AG04449 (cell line): Measurements from ENCODE around the gene CDHR2.
"Not testable (repeated sequence)": the region's sequence is repeated elsewhere in the genome, so short reads cannot be mapped to it uniquely, and the experiment has no call there.

Source experiments
- CTCF ChIA-PET: fragments of 350-600 bp; formaldehyde crosslinking; extraction: SDS; loops from one replicate; lab custom pipeline; 2021; ENCODE audit warnings: antibody characterized with exemption; lab: Yijun Ruan, JAX
- POLR2A ChIA-PET: fragments of 400-600, 350-600 bp; formaldehyde crosslinking; extraction: SDS; loops from one replicate; lab custom pipeline; 2020; ENCODE audit warnings: antibody characterized with exemption, inconsistent platforms; lab: Yijun Ruan, JAX
- DNase-seq: peaks from one replicate; pipeline ENCODE4 v3.0.0-alpha.2; 2010; ENCODE audit warnings: low read depth, low spot score
- H3K4me3 ChIP-seq: 2 replicates; pipeline ENCODE4 v1.5.1; 2011; ENCODE audit warnings: low read depth, mild to moderate bottlenecking, control low read depth, low read length
- TF ChIP-seq, protein P1 (sequence below): IDR thresholded peaks from one replicate; pipeline ENCODE4 v1.5.1; 2011; ENCODE audit warnings: mild to moderate bottlenecking, moderate library complexity, low read length, control low read depth, inconsistent platforms; ENCODE audit not compliant: insufficient read depth; ENCODE audit errors: missing control alignments

Gene CDHR2

DNA sequence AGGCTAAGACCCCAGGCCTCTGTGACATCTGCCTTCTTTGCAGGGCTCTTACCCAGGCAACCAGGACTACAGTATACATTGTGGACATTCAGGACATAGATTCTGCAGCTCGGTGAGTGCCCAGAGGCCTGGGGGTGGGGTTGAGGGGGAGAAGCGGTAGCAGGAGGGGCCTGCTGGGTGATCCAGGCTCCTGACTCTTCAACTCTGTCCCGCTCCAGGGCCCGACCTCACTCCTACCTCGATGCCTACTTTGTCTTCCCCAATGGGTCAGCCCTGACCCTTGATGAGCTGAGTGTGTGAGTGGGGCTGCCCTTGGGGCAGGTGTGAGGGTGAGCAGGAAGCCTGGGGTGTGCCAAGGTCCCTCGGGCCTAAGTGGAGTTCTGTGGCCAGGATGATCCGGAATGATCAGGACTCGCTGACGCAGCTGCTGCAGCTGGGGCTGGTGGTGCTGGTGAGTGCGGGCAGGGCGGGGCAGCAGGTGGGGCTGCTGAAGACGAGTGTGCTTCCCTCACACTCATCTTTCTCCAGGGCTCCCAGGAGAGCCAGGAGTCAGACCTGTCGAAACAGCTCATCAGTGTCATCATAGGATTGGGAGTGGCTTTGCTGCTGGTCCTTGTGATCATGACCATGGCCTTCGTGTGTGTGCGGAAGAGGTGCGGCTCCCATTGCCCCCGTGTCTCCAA is 41.0 kb downstream of the CDHR2 start:
- no peak for DNase-seq
- POLR2A ChIA-PET, result no interaction called here
- CTCF ChIA-PET, result interaction anchor here (0.8 to 2.2 kb wide), 4 partner anchors 11 to 520 kb away, joined by 3 to 10 read pairs (median 6); no protein-coding TSS in a partner anchor
- no peak overlapping the region for H3K4me3 ChIP-seq
- TF ChIP-seq, protein P1, sequence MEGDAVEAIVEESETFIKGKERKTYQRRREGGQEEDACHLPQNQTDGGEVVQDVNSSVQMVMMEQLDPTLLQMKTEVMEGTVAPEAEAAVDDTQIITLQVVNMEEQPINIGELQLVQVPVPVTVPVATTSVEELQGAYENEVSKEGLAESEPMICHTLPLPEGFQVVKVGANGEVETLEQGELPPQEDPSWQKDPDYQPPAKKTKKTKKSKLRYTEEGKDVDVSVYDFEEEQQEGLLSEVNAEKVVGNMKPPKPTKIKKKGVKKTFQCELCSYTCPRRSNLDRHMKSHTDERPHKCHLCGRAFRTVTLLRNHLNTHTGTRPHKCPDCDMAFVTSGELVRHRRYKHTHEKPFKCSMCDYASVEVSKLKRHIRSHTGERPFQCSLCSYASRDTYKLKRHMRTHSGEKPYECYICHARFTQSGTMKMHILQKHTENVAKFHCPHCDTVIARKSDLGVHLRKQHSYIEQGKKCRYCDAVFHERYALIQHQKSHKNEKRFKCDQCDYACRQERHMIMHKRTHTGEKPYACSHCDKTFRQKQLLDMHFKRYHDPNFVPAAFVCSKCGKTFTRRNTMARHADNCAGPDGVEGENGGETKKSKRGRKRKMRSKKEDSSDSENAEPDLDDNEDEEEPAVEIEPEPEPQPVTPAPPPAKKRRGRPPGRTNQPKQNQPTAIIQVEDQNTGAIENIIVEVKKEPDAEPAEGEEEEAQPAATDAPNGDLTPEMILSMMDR, result no peak

DNA sequence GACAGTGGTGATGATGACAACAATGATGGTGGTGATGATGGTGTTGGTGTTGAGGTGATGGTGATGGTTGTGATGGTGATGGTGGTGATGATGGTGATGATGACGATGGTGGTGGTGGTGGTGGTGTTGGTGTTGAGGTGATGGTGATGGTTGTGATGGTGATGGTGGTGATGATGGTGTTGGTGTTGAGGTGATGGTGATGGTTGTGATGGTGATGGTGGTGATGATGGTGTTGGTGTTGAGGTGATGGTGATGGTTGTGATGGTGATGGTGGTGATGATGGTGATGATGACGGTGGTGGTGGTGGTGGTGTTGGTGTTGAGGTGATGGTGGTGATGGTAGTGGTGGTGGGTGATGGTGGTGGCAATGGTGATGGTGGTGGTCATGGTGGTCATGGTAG is 42.5 kb downstream of the CDHR2 start:
- POLR2A ChIA-PET, CTCF ChIA-PET: not testable (repeated sequence)

GRCh38 chr5:176592573-176592972 is 43.4 kb downstream of the CDHR2 start:
- POLR2A ChIA-PET, result no interaction called here
- no peak overlapping the region for H3K4me3 ChIP-seq
- DNase-seq, result no peak
- TF ChIP-seq, protein P1, result no peak
- CTCF ChIA-PET, result interaction anchor here (1.0 kb wide), 1 partner anchor 19 kb away, joined by 3 read pairs; no protein-coding TSS in a partner anchor

More for the DNA sequence above, 42.5 kb downstream of the CDHR2 start:
- H3K4me3 ChIP-seq, DNase-seq: not testable (repeated sequence)

GRCh38 chr5:176593273-176593869 is 44.2 kb downstream of the CDHR2 start:
- TF ChIP-seq, protein P1, result no peak
- ChIA-PET CTCF (interaction anchor here (1.0 kb wide), 1 partner anchor 20 kb away, joined by 3 read pairs; no protein-coding TSS in a partner anchor), POLR2A (no interaction called here)
- H3K4me3 ChIP-seq, result no peak overlapping the region
- no peak for DNase-seq

DNA sequence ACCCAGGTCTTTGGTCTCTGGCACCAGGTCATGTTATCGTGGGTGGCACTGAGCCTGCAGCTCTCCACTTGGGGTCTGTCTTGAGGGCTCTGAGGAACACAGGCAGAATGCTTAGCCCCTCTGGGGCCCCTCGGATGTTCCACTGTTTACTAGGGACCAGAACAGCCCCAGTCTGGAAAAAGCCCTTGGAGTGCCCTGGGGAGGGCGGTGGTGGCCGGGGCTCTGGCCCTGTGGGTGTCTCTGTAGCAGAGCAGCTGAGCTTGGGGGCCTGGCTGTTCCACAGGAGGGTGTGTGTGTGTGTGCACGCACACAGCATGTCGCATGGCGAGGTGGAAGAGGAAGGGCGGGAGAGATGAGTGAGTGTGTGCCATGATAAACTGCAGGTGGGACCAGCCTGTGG is 45.4 kb downstream of the CDHR2 start:
- DNase-seq, result no peak
- ChIA-PET POLR2A (no interaction called here), CTCF (interaction anchor here (1.0 kb wide), 2 partner anchors 11 to 15 kb away, joined by 3 to 4 read pairs; no protein-coding TSS in a partner anchor)
- TF ChIP-seq, protein P1, result no peak
- no peak overlapping the region for H3K4me3 ChIP-seq

DNA sequence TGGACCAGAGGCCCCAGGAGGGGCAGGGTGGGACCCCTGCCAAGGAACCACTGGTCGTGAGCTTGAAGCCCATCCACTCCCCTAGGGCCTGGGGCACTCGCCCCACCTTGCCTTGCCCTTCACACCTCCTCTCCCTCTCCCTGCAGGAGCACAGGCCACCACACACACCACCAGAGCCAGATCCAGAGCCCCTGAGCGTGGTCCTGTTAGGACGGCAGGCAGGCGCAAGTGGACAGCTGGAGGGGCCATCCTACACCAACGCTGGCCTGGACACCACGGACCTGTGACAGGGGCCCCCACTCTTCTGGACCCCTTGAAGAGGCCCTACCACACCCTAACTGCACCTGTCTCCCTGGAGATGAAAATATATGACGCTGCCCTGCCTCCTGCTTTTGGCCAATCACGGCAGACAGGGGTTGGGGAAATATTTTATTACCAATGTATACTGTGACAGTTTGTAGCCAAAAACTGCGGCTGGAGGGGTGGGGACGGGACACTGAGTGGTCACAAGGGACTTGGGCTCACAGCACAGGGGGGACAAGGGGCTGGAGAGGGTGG is 46.3 kb downstream of the CDHR2 start:
- POLR2A ChIA-PET, result interaction anchor here (0.6 kb wide), 1 partner anchor 19 kb away, joined by 4 read pairs; no protein-coding TSS in a partner anchor
- CTCF ChIA-PET, result interaction anchor here (1.0 to 1.5 kb wide), 3 partner anchors 11 to 178 kb away, joined by 3 to 5 read pairs (median 4); no protein-coding TSS in a partner anchor
- H3K4me3 ChIP-seq, result no peak overlapping the region
- no peak for DNase-seq
- TF ChIP-seq, protein P1, result no peak
